Right renal cortex interstitium (tissue), 3 donors: ENCODE data around the gene GRIP2. TPM values are rescaled to one million over a fixed set of nuclear protein-coding genes. Genes with fewer than 3 reads are reported as not detected.

Experiments used
- DNase-seq, 3 donors: peaks; one replicate each; pipeline ENCODE4 v3.0.0-alpha.2; 2013; ENCODE audit warnings: low read depth in 3 of 3, low spot score in 2 of 3
- polyA plus RNA-seq, 3 donors: library from polyadenylated mRNA; unstranded; fragments of 120-200 nt; gene quantifications; one replicate each; pipeline ENCODE4 v1.2.1, GENCODE V29; 2013; ENCODE audit not compliant: insufficient read length in 3 of 3

The GRIP2 gene
- polyA plus RNA-seq, 3 donors, result 0.67 to 1.0 (median 0.90) TPM

DNA sequence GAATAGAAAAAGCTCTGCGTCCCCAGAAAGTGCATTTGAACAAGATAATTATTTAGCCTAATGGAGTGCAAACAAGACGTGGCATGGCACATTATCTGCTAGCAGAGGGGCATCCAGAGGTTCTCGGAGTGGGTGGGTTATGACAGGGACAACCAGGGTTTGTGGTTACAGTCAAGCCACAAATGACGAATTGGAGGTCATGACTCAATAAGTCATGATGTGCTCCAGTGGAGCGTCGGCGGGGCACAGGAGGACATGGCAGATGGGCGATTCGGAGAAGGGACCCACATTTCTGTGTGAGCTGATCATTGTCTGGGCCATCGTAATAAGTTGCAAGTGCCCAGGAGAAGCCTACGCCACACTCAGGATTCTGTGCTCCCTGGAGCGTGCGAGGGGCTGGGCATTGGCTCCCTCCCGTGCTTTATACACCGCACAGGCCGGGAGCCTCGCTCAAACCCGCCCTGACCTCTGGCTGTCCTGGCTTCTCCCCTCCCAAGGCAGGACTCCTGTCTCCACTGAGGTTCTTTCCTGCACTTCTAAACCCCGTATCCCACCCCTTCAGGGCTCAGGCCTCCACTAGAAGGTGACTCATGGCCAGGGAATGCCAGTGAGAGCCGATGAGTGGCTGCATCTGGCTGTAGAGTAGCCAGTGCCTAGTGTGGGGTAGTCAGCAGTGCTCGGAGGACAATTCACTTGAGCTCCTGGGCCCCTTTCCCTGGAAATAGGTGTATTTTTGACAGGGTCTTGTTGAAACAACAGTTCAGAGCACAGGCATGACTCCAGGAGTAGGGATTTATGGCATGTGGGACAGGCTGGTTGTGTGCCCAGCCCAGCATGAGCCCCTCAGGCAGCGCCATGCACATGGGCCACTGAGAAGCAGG is 67.4 kb downstream of the GRIP2 start:
- DNase-seq, result no peak

DNA sequence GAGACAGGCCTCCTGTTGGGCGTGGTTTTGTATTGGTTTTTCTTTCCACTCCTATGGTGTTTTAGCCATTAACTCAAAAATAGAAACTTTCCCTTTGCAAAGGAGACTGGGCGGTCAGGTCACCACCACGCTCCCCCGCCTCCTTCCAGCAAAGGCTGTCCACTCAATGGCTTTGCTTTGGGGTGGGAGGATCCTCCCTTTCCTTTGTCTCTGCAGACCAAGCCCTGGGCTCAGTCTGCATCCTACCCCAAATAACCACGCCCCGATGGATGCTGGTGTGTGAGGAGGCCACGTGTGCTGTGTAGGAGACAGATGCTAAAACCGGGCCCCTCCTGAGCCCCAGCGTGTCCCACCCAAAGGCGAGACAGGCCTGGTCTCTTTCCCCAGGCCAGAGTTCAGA is 68.5 kb downstream of the GRIP2 start:
- DNase-seq, result no peak

DNA sequence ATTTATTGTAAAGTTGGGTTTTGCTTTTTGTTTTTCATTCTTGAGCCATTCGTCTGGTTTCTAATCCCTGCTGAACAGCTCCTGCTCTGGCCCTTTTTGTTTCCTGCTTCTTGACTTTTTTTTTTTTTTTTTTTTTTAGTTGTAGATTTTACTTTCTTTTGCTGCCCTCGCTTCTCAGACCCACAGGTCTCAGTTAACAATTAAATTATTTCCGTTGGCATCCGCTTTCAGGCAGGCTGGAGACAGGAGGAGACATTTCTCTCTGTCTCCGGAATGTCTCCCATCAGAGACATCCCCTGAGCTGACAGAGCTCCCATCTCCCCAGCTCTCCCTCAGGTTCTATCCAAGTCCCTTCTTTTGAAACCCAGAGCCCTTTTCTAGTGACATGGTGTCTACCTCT is 69.1 kb downstream of the GRIP2 start:
- DNase-seq, result no peak

DNA sequence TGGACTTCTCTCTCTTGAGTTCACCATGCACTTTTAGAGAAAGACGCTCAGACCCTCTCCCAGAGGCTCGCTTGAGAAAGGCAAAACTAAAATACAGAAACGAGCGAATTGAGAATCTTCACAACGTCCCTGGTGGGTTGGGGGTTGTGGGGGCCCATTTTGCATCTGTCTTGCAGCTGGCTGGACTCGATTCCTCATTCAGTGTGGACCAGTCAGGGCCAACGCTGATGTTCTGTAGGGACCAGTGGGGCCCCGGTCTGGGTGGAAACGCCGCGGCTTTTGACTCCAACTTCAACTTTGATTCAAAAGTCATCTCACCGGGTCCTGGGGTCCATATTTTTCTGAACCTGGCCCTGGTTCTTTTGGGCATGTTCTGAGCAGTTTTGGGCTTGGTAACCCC is 69.7 kb downstream of the GRIP2 start:
- DNase-seq, result no peak

DNA sequence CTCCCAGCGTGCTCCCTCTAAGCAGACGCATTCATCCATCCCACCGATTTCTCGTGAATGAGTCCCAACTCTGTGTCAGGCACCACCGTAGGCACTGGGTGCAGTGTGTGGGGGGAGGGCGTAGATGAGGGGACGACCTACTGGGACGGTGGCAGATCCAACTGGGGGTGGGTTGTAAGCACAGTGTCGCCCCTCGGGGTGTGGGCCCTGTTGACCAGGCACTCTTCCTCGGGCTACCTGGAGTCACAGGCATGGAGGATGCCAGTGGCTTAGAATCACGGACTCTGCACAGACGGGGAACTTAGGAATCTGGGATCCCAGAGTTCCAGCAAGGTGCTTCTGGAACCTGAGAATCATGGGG is 71.5 kb downstream of the GRIP2 start:
- no peak for DNase-seq

- no peak for DNase-seq
Observed at GRCh38 chr3:14467814-14468620, 72.1 kb downstream of the GRIP2 start.

- no peak for DNase-seq
Observed at GRCh38 chr3:14466179-14466903, 73.8 kb downstream of the GRIP2 start.

DNA sequence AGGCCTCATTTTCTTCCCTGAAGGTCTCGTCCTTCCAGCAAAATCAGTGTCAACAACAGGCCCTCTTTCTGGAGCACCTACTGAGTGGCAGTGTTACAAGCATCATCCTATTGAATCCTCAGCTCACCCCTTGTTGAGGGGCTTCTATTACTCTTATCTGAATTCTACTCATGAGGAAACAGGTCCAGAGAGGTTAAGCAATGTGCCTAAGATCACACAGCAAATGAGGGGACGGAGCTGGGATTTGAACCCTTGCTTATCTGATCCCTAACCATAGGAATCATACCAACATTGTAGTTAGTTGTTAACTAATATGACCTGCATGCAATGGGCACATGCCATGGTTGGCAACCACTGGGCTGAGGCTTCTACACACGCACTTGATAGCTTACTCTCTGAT is 74.7 kb downstream of the GRIP2 start:
- DNase-seq, result no peak

- no peak for DNase-seq
Observed at GRCh38 chr3:14464521-14464920, 75.6 kb downstream of the GRIP2 start.

DNA sequence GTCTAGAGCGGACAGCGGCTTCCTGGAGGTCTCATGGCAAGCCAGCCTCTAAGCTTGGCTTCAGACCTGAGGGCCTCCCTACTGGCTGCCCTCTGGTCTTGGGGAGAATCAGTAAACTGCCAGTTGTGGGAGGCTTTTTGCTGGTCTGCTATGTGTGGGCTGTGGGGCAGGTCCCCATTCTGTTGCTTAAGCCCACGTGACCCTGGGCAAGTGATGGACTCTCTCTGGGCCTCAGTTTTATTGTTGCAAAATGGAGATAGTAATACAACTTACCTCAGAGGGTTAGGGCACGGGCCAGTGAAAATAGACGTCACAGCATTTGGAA is 76.0 kb downstream of the GRIP2 start:
- no peak for DNase-seq

DNA sequence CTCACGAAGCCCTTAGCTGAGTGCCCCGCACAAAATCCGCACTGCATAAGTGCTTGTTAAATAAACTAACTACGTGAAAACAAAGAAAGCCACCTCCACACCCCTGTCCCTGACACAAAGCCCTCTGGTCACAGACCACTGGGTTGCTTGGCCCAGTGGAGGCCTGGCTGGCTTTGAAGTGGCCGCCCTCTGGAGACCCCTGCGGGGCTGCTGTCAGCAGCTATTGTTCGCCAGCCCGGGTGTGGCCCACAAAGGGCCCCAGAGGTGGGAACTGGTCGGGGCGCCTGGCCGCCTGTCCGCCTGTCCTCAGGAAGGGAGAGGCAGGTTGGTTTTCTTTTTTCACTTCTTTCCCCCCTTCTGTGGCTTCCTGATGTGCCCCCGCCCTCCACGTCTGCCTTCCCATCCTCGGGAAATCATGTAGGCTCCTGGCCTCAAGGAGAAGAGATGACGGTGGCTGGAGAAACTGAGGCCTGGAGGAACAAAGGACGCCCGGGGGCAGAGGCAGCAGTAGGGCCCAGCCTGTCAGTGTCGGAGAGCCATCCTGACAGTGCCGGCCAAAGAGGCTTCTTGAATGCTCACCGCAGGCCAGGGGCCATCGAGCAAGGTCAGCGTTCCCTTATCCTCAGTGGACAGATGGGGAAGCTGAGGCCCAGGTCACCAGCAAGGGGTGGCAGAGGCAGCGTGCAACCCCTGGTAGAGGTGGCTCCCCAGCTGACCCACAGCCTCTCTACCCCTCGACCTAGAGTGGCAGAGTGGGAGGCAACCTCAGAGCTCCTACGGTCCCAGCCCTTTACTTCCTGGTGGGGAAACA is 76.6 kb downstream of the GRIP2 start:
- DNase-seq, result no peak

- DNase-seq, result no peak
Observed at GRCh38 chr3:14462738-14463137, 77.4 kb downstream of the GRIP2 start.

GRCh38 chr3:14461748-14462324 is 78.3 kb downstream of the GRIP2 start:
- no peak for DNase-seq

DNA sequence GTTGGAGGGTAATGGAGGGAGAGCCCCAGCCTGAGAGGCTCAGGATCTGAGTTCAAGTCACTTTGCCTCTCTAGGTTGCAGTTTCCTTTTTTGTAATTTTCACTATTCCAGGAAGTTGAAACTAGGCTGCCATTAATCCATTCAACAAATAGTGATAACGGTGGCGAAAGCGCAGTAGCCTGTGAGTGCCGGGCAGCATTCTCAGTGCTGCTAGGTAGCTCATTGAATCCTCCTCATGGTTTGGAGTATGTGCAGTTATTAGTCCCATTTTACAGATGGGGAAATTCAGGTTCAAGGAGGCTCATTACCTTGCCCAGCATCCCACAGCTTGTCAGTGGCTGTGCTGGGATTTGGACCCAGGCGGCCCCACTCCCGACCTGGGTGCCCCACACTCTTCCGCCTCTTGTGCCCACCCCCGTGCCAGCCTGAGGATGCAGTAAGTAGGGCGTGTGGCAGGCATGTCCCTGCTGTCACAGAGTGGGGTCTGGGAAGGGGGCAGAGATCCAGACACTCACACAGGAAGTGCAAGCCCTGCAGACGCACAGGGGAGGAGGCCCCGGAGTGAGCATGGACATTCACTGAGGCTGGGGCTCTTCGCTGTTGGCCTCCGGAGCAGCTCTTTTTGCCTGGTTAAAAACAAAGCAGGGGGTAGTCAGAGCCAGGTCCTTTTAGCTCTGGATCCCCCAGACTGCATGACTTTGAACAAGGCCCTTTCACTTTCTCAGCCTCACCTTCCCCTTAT is 79.0 kb downstream of the GRIP2 start:
- no peak for DNase-seq

DNA sequence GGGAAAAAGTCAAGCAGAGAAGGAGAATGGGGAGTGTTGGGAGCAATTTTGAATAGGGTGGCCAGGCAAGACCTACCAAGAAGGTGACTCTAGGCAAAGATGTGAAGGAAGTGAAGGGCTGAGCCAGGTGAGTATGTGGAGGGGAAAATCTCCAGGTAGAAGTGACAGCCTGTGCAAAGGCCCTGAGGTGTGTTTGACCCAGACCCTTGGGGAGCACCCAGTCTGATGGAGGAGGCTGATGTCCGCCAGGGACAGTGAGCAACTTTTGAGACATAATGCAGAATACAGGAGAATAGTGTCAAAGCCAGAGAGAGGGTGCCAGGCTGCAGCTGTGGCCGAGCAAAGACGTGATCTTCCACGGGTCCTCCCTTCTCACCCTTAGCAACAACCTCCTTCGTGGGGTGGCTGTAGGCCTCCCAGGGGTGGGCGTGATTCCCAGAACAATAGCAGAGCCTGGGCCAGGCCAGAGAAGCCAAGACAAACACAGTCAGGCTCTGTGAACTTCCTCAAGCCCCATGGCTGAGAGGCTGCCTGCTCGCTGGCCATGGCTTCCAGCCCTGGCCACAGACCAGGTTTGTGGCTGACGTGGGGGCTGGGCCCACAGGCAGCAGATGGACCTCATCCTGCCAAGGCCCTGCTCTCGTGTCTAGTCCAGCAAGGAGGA is 79.7 kb downstream of the GRIP2 start:
- no peak for DNase-seq

DNA sequence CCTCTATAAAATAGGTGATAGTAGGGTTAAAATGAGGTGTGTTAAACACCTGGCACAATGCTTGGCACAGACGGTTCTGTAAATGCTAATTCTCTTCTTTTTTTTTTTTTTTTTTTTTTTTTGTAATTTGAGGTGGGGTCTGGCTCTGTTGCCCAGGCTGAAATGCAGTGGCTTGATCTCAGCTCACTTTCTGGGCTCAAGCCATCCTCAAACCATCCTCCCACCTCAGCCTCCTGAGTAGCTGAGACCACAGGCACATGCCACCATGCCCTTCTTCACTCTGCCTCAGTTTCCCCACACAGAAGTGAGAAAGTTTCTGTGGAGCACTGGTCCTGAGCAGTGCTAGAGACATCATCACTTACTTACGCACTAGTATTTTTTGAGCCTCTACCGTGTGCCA is 80.4 kb downstream of the GRIP2 start:
- no peak for DNase-seq

DNA sequence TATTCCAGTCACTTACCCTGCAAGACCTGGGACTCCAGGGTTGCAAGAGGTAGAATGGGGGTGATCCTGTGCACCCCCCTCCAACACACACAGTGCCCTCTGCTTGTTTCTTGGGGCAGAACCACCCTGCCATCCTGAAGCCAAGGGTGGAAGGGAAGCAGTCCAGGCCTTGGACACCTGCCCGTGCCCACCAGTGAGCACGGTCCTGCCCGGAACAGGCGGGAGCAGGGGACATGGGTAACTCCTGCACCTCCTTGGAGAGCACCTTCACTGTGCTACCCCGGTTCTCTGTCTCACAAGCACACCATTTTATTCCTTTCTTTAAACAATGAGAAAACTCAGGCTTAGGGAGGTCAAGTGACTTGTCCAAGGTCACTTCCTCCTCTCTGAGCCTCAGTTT is 80.8 kb downstream of the GRIP2 start:
- no peak for DNase-seq

GRCh38 chr3:14458434-14459275 is 81.5 kb downstream of the GRIP2 start:
- DNase-seq, result no peak
